GM19043 (cell line): ENCODE results near the gene PITX1.
"Not testable (repeated sequence)": the region's sequence is repeated elsewhere in the genome, so short reads cannot be mapped to it uniquely, and the experiment has no call there.

Experiments used
- ATAC-seq: cut with Tn5 transposase; IDR thresholded peaks from one replicate; pipeline ENCODE4 v1.9.1; 2021; ENCODE audit warnings: low read depth; ENCODE audit not compliant: unreplicated experiment

PITX1 gene

GRCh38 chr5:135033901-135034235 is at the start of gene PITX1:
TSS of gene PITX1 (minus strand) at chr5:135034228. CDS start at chr5:135033881, 347 bp downstream.
- no peak for ATAC-seq

GRCh38 chr5:135083334-135083733 is 49.3 kb upstream of the PITX1 start:
- ATAC-seq, result not testable (repeated sequence)

- ATAC-seq, result no peak
Observed at GRCh38 chr5:135081240-135081639, 47.2 kb upstream of the PITX1 start.

GRCh38 chr5:135079760-135080159 is 45.7 kb upstream of the PITX1 start:
- no peak for ATAC-seq

- no peak for ATAC-seq
Observed at GRCh38 chr5:135079099-135079681, 45.2 kb upstream of the PITX1 start.

GRCh38 chr5:135076801-135077200 is 42.8 kb upstream of the PITX1 start:
- ATAC-seq, result no peak

GRCh38 chr5:135076051-135076491 is 42.0 kb upstream of the PITX1 start:
- ATAC-seq, result no peak

- no peak for ATAC-seq
Observed at GRCh38 chr5:135075621-135076020, 41.6 kb upstream of the PITX1 start.

GRCh38 chr5:135073761-135074345 is 39.8 kb upstream of the PITX1 start:
- no peak for ATAC-seq

- no peak for ATAC-seq
Observed at GRCh38 chr5:135072387-135073281, 38.6 kb upstream of the PITX1 start.

- ATAC-seq, result no peak
Observed at GRCh38 chr5:135071311-135071710, 37.3 kb upstream of the PITX1 start.

GRCh38 chr5:135069895-135070657 is 36.0 kb upstream of the PITX1 start:
- ATAC-seq, result no peak

GRCh38 chr5:135069016-135069770 is 35.2 kb upstream of the PITX1 start:
- ATAC-seq, result no peak

- no peak for ATAC-seq
Observed at GRCh38 chr5:135067587-135067986, 33.6 kb upstream of the PITX1 start.

- no peak for ATAC-seq
Observed at GRCh38 chr5:135066781-135067180, 32.8 kb upstream of the PITX1 start.

- ATAC-seq, result no peak
Observed at GRCh38 chr5:135065306-135066265, 31.6 kb upstream of the PITX1 start.

GRCh38 chr5:135064235-135064570 is 30.2 kb upstream of the PITX1 start:
- ATAC-seq, result no peak

GRCh38 chr5:135063511-135064234 is 29.6 kb upstream of the PITX1 start:
- no peak for ATAC-seq

- no peak for ATAC-seq
Observed at GRCh38 chr5:135063056-135063445, 29.0 kb upstream of the PITX1 start.
